ENCODE results near the gene QSOX1.
"Not testable (repeated sequence)": the region's sequence is repeated elsewhere in the genome, so short reads cannot be mapped to it uniquely, and the experiment has no call there.

QSOX1 gene

GRCh38 chr1:180154325-180155181 is at the start of gene QSOX1:
QSOX1 (plus strand) TSS chr1:180154869; CDS start chr1:180154908, 39 bp downstream.
- peak; percentile 91 for DNase-seq

GRCh38 chr1:180112091-180112490 is 42.6 kb upstream of the QSOX1 start:
- no peak for DNase-seq

- DNase-seq = no peak
Measured at GRCh38 chr1:180112984-180113647, 41.6 kb upstream of the QSOX1 start.

GRCh38 chr1:180114396-180114945 is 40.2 kb upstream of the QSOX1 start:
- DNase-seq = no peak

- DNase-seq = no peak
Measured at GRCh38 chr1:180116964-180117763, 37.5 kb upstream of the QSOX1 start.

GRCh38 chr1:180117764-180118116 is 36.9 kb upstream of the QSOX1 start:
- peak; percentile 86 for DNase-seq

GRCh38 chr1:180119837-180120236 is 34.8 kb upstream of the QSOX1 start:
- no peak for DNase-seq

GRCh38 chr1:180123463-180123936 is 31.2 kb upstream of the QSOX1 start:
- peak; percentile 22 for DNase-seq

- DNase-seq = no peak
Measured at GRCh38 chr1:180130651-180131050, 24.0 kb upstream of the QSOX1 start.

GRCh38 chr1:180131510-180131909 is 23.2 kb upstream of the QSOX1 start:
- DNase-seq = peak; percentile 86

GRCh38 chr1:180133193-180133592 is 21.5 kb upstream of the QSOX1 start:
- no peak for DNase-seq

GRCh38 chr1:180133688-180134087 is 21.0 kb upstream of the QSOX1 start:
- DNase-seq = not testable (repeated sequence)

- DNase-seq = peak; percentile 29
Measured at GRCh38 chr1:180135535-180135934, 19.1 kb upstream of the QSOX1 start.

GRCh38 chr1:180136331-180136967 is 18.2 kb upstream of the QSOX1 start:
- no peak for DNase-seq

GRCh38 chr1:180136968-180137356 is 17.7 kb upstream of the QSOX1 start:
- no peak for DNase-seq

GRCh38 chr1:180137776-180138175 is 16.9 kb upstream of the QSOX1 start:
- no peak for DNase-seq

- DNase-seq = no peak
Measured at GRCh38 chr1:180141381-180141934, 13.2 kb upstream of the QSOX1 start.

GRCh38 chr1:180143359-180143758 is 11.3 kb upstream of the QSOX1 start:
- no peak for DNase-seq

- DNase-seq = no peak
Measured at GRCh38 chr1:180144659-180145357, 9.9 kb upstream of the QSOX1 start.

GRCh38 chr1:180145446-180145845 is 9.2 kb upstream of the QSOX1 start:
- DNase-seq = no peak

GRCh38 chr1:180150982-180151381 is 3.7 kb upstream of the QSOX1 start:
- DNase-seq = no peak

- DNase-seq = peak; percentile 96
Measured at GRCh38 chr1:180151508-180151907, 3.2 kb upstream of the QSOX1 start.
